Gastroesophageal sphincter (tissue), 3 donors: ENCODE data around the gene RHOC.

ENCODE experiments used
- CTCF ChIP-seq, 4 experiments: fragments of 200-600 bp in 2 of 4; fragments of 450-650 bp in 2 of 4; sonication (generic) in 1 of 4; IDR thresholded peaks; one replicate each; pipeline ENCODE4 v1.5.1; 2017 to 2019; ENCODE audit warnings: antibody characterized with exemption in 4 of 4, mild to moderate bottlenecking in 2 of 4, moderate library complexity in 2 of 4
- EP300 ChIP-seq: sonication (generic); formaldehyde crosslinking; IDR thresholded peaks from one replicate; pipeline ENCODE4 v1.6.1; 2017; ENCODE audit warnings: antibody characterized with exemption, mild to moderate bottlenecking
- POLR2AphosphoS5 ChIP-seq: sonication (generic); formaldehyde crosslinking; IDR thresholded peaks from one replicate; pipeline ENCODE4 v1.6.1; 2017; ENCODE audit warnings: antibody characterized with exemption

- no peak for TF ChIP-seq POLR2AphosphoS5
- TF ChIP-seq CTCF (IDR thresholded peaks at IDR 0.05) = no peak
- no peak for TF ChIP-seq EP300
Observed at GRCh38 chr1:112735752-112736151, 28.8 kb upstream of the RHOC start.
